ENCODE data around the gene ITPK1. TPM values are rescaled to one million over a fixed set of nuclear protein-coding genes. Genes with fewer than 3 reads are reported as not detected.

Gene ITPK1
- total RNA-seq, 1 experiment from 2014 or later, result 25.9 TPM

DNA sequence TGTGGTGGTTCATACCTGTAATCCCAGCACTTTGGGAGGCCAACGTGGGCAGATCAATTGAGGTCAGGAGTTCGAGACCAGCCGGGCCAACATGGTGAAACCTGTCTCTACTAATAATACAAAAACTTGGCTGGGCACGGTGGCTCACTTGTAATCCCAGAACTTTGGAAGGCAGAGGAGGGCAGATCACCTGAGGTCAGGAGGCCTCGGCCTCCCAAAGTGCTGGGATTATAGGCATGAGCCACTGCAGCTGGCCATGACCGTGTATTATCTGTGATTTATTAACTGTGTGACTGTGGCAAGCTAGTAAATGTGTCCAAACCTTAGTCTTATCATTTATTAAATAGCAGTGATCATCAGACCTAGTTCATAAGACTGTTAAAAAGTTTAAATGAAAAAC is 7.1 kb upstream of the ITPK1 start:
- ChIA-PET POLR2A (no interaction called here), CTCF (no interaction called here)
- Histone ChIP-seq H3K4me1 (ENCODE audit: control insufficient read depth, insufficient read depth, low read length) (no peaks in the 10 kb centered on the region), H3K36me3 (ENCODE audit: control insufficient read depth, insufficient read depth, low read length) (no peaks in the 10 kb centered on the region), H3K9me3 (ENCODE audit: control insufficient read depth, insufficient read depth, low read depth, low read length) (no peaks in the 10 kb centered on the region), H3K4me3 (ENCODE audit: low read depth in 2 of 2, low read length in 2 of 2) (no peak overlapping the region), H3K27me3 (ENCODE audit: control insufficient read depth, insufficient read depth, low read length) (no peaks in the 10 kb centered on the region), H3K27ac (ENCODE audit: low read length) (no peak overlapping the region)
- intact Hi-C loops (cut with micrococcal nuclease; ENCODE audit: unreplicated experiment) (no loop called here), in situ Hi-C loops (cut with HindIII; ENCODE audit: low pct_unique_long_range_greater_than_20kb, low sequenced_read_pairs) (no loop called here)
- DNase-seq (ENCODE audit: low read depth, low spot score) (no peak), ATAC-seq (no peak)
- BruUV-seq (replicated peaks), result no TSS peak
- TF ChIP-seq, protein P1, sequence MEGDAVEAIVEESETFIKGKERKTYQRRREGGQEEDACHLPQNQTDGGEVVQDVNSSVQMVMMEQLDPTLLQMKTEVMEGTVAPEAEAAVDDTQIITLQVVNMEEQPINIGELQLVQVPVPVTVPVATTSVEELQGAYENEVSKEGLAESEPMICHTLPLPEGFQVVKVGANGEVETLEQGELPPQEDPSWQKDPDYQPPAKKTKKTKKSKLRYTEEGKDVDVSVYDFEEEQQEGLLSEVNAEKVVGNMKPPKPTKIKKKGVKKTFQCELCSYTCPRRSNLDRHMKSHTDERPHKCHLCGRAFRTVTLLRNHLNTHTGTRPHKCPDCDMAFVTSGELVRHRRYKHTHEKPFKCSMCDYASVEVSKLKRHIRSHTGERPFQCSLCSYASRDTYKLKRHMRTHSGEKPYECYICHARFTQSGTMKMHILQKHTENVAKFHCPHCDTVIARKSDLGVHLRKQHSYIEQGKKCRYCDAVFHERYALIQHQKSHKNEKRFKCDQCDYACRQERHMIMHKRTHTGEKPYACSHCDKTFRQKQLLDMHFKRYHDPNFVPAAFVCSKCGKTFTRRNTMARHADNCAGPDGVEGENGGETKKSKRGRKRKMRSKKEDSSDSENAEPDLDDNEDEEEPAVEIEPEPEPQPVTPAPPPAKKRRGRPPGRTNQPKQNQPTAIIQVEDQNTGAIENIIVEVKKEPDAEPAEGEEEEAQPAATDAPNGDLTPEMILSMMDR (IDR thresholded peaks at IDR 0.05), result no peak
- TF ChIP-seq POLR2AphosphoS5 (IDR thresholded peaks at IDR 0.05; ENCODE audit: low read depth, low read length) (no peak), SIN3A (IDR thresholded peaks at IDR 0.05; ENCODE audit: borderline replicate concordance, insufficient read depth, low read depth, low read length) (no peak), TCF7L2 (IDR thresholded peaks at IDR 0.05; ENCODE audit: low read depth, low read length) (no peak)
- TF ChIP-seq, protein P2, sequence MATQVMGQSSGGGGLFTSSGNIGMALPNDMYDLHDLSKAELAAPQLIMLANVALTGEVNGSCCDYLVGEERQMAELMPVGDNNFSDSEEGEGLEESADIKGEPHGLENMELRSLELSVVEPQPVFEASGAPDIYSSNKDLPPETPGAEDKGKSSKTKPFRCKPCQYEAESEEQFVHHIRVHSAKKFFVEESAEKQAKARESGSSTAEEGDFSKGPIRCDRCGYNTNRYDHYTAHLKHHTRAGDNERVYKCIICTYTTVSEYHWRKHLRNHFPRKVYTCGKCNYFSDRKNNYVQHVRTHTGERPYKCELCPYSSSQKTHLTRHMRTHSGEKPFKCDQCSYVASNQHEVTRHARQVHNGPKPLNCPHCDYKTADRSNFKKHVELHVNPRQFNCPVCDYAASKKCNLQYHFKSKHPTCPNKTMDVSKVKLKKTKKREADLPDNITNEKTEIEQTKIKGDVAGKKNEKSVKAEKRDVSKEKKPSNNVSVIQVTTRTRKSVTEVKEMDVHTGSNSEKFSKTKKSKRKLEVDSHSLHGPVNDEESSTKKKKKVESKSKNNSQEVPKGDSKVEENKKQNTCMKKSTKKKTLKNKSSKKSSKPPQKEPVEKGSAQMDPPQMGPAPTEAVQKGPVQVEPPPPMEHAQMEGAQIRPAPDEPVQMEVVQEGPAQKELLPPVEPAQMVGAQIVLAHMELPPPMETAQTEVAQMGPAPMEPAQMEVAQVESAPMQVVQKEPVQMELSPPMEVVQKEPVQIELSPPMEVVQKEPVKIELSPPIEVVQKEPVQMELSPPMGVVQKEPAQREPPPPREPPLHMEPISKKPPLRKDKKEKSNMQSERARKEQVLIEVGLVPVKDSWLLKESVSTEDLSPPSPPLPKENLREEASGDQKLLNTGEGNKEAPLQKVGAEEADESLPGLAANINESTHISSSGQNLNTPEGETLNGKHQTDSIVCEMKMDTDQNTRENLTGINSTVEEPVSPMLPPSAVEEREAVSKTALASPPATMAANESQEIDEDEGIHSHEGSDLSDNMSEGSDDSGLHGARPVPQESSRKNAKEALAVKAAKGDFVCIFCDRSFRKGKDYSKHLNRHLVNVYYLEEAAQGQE (IDR thresholded peaks at IDR 0.05; ENCODE audit: insufficient read depth in 1 of 2, low read depth in 2 of 2, low read length in 1 of 2), result no peak

DNA sequence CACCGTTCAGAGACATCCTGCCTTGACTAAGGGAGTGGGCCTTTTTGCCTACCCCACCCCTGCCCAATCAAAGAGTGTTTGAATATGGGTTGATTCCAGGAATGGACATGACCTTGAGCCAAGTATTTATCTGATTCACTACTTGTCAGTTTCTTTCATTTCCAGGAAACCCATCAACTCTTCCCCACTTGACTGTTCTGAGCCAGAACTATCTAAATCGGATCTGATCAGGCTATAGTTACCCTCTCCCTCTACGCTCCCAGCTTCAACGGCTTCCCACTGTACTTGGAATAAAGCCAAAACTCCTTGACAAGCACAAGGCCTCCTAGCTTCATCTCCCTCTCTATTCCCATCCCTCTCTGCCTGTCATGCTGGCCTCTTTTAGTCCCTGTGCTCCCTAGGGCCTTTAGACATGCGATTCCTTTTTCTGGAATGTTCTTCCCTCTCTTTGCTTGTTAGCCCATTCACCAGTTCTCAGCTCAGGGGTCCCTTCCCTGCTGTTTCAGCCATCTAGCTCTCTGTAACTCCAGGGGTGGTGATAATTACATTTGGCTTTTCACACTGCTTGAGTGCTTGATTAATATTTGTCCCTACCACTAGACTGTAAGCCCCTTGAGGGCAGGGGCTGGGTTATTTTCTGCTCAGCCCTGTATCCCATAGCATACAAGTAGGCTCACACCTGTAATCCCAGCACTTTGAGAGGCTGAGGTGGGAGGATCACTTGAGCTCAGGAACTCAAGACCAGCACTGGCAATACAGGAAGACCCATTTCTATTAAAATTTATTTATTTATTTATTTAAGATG is 5.5 kb upstream of the ITPK1 start:
- intact Hi-C loops (cut with micrococcal nuclease; ENCODE audit: unreplicated experiment), result no loop called here
- in situ Hi-C loops (cut with HindIII; ENCODE audit: low pct_unique_long_range_greater_than_20kb, low sequenced_read_pairs), result no loop called here
- TF ChIP-seq, protein P2 (IDR thresholded peaks at IDR 0.05; ENCODE audit: insufficient read depth in 1 of 2, low read depth in 2 of 2, low read length in 1 of 2), result no peak
- TF ChIP-seq SIN3A (IDR thresholded peaks at IDR 0.05; ENCODE audit: borderline replicate concordance, insufficient read depth, low read depth, low read length) (no peak), TCF7L2 (IDR thresholded peaks at IDR 0.05; ENCODE audit: low read depth, low read length) (no peak)
- Histone ChIP-seq H3K9me3 (ENCODE audit: control insufficient read depth, insufficient read depth, low read depth, low read length) (no peaks in the 10 kb centered on the region), H3K4me3 (ENCODE audit: low read depth in 2 of 2, low read length in 2 of 2) (no peak overlapping the region), H3K27ac (ENCODE audit: low read length) (no peak overlapping the region), H3K4me1 (ENCODE audit: control insufficient read depth, insufficient read depth, low read length) (no peaks in the 10 kb centered on the region), H3K36me3 (ENCODE audit: control insufficient read depth, insufficient read depth, low read length) (no peaks in the 10 kb centered on the region), H3K27me3 (ENCODE audit: control insufficient read depth, insufficient read depth, low read length) (no peaks in the 10 kb centered on the region)
- CTCF ChIA-PET, result no interaction called here
- no peak for ATAC-seq
- BruUV-seq (replicated peaks), result no TSS peak
- POLR2A ChIA-PET, result no interaction called here
- DNase-seq (ENCODE audit: low read depth, low spot score), result no peak

All from Panc1 (cell line).